ENCODE measurements around the gene ATP1A4.

GRCh38 chr1:160225345-160225744 lies 73.9 kb downstream of the ATP1A4 start:
- TF ChIP-seq POLR2AphosphoS5 (IDR thresholded peaks at IDR 0.05; ENCODE audit: borderline replicate concordance, low read depth, low read length) = no peak
- TF ChIP-seq EZH2 (IDR thresholded peaks at IDR 0.05) = no peak
